IMR-90 (cell line): ENCODE results near the gene KITLG. TPM values are rescaled to one million over a fixed set of nuclear protein-coding genes. Genes with fewer than 3 reads are reported as not detected.

ENCODE experiments used
- ATAC-seq: fragments of 200-7000 bp; cut with Tn5 transposase; 2 replicates; pipeline ENCODE4 v1.9.1; 2020; ENCODE audit warnings: low read depth, mild to moderate bottlenecking, moderate library complexity
- BruUV-seq: library from RNA; stranded (reverse); fragments of 400-500 nt; replicated peaks from 2 replicates; lab custom pipeline; 2021; lab: Mats Ljungman, UMichigan
- CTCF ChIA-PET: fragments of 300-600 bp; formaldehyde crosslinking; extraction: SDS; loops from one replicate; lab custom pipeline; 2021; ENCODE audit warnings: antibody characterized with exemption; lab: Yijun Ruan, JAX
- POLR2A ChIA-PET: fragments of 300-600 bp; sonication (Branson Sonifier 250); formaldehyde crosslinking; loops from one replicate; lab custom pipeline; 2022; ENCODE audit warnings: antibody characterized with exemption; ENCODE audit not compliant: unreplicated experiment; lab: Charles Lee
- DNase-seq: peaks from one replicate; pipeline ENCODE4 v3.0.0; 2013
- H2AFZ ChIP-seq: replicated peaks from 2 replicates; pipeline ENCODE3; 2013; ENCODE audit warnings: low read length, mild to moderate bottlenecking; ENCODE audit not compliant: poor library complexity
- H2AK5ac ChIP-seq: 2 replicates; pipeline ENCODE4 v1.6.1; 2013; ENCODE audit warnings: low read depth, low read length, inconsistent platforms
- H2AK9ac ChIP-seq: replicated peaks from 2 replicates; pipeline ENCODE3; 2013; ENCODE audit warnings: mild to moderate bottlenecking, low read depth, low read length, moderate library complexity; ENCODE audit not compliant: poor library complexity
- H2BK120ac ChIP-seq: 2 replicates; pipeline ENCODE4 v1.6.1; 2013; ENCODE audit warnings: low read depth, low read length, inconsistent platforms
- H2BK15ac ChIP-seq: 3 replicates; pipeline ENCODE4 v1.6.1; 2013; ENCODE audit warnings: low read depth, low read length, inconsistent platforms
- H2BK20ac ChIP-seq: 2 replicates; pipeline ENCODE4 v1.6.1; 2013; ENCODE audit warnings: low read depth, mild to moderate bottlenecking, inconsistent platforms, low read length, moderate library complexity
- H2BK5ac ChIP-seq: 2 replicates; pipeline ENCODE4 v1.6.1; 2013; ENCODE audit warnings: mild to moderate bottlenecking, low read depth, low read length, inconsistent platforms; ENCODE audit not compliant: poor library complexity, severe bottlenecking
- H3K14ac ChIP-seq: replicated peaks from 2 replicates; pipeline ENCODE4 v1.6.1; 2013; ENCODE audit warnings: low read depth, low read length, inconsistent platforms
- H3K18ac ChIP-seq: 2 replicates; pipeline ENCODE4 v1.6.1; 2013; ENCODE audit warnings: low read depth, low read length, control low read depth
- H3K23ac ChIP-seq: 2 replicates; pipeline ENCODE4 v1.6.1; 2013; ENCODE audit warnings: low read depth, low read length, inconsistent platforms
- H3K27ac ChIP-seq: 2 replicates; pipeline ENCODE4 v1.5.1; 2013; ENCODE audit warnings: mild to moderate bottlenecking, control low read depth, low read length; ENCODE audit not compliant: insufficient read depth
- H3K27me3 ChIP-seq: 2 replicates; pipeline ENCODE4 v1.6.1; 2013; ENCODE audit warnings: low read length; ENCODE audit not compliant: control insufficient read depth, insufficient read depth
- H3K36me3 ChIP-seq: 2 replicates; pipeline ENCODE4 v1.6.1; 2013; ENCODE audit warnings: low read length, mixed read lengths; ENCODE audit not compliant: control insufficient read depth, insufficient read depth
- H3K4ac ChIP-seq: 2 replicates; pipeline ENCODE4 v1.6.1; 2013; ENCODE audit warnings: low read depth, low read length, inconsistent platforms
- H3K4me1 ChIP-seq: 2 replicates; pipeline ENCODE4 v1.6.1; 2013; ENCODE audit warnings: low read length, mixed read lengths; ENCODE audit not compliant: control insufficient read depth, insufficient read depth
- H3K4me2 ChIP-seq: 2 replicates; pipeline ENCODE4 v1.6.1; 2013; ENCODE audit warnings: low read depth, mild to moderate bottlenecking, control low read depth, low read length, moderate library complexity
- H3K4me3 ChIP-seq: 2 replicates; pipeline ENCODE4 v1.5.1; 2013; ENCODE audit warnings: low read depth, mild to moderate bottlenecking, control low read depth, low read length, moderate library complexity; ENCODE audit not compliant: insufficient read depth
- H3K56ac ChIP-seq: 2 replicates; pipeline ENCODE4 v1.6.1; 2013; ENCODE audit warnings: low read length, inconsistent platforms; ENCODE audit not compliant: insufficient read depth; ENCODE audit errors: extremely low read depth
- H3K79me1 ChIP-seq, 2 experiments: 2 replicates each; pipeline ENCODE4 v1.6.1; 2013; ENCODE audit warnings: low read length in 2 of 2, inconsistent platforms in 1 of 2, low read depth in 1 of 2
- H3K9ac ChIP-seq: 2 replicates; pipeline ENCODE4 v1.6.1; 2013; ENCODE audit warnings: low read depth, low read length, control low read depth
- H3K9me1 ChIP-seq: 2 replicates; pipeline ENCODE4 v1.6.1; 2013; ENCODE audit warnings: low read length, inconsistent platforms; ENCODE audit not compliant: insufficient read depth
- H3K9me3 ChIP-seq: 2 replicates; pipeline ENCODE4 v1.6.1; 2013; ENCODE audit warnings: low read length; ENCODE audit not compliant: control insufficient read depth, insufficient read depth
- H4K20me1 ChIP-seq: 2 replicates; pipeline ENCODE4 v1.6.1; 2013; ENCODE audit warnings: low read length, inconsistent platforms; ENCODE audit not compliant: insufficient read depth
- H4K5ac ChIP-seq: 2 replicates; pipeline ENCODE4 v1.6.1; 2013; ENCODE audit warnings: mild to moderate bottlenecking, low read depth, low read length, control low read depth
- H4K8ac ChIP-seq, 2 experiments: 2 replicates each; pipeline ENCODE4 v1.6.1; 2013; ENCODE audit warnings: low read depth in 2 of 2, low read length in 2 of 2, control low read depth in 1 of 2, inconsistent platforms in 1 of 2
- H4K91ac ChIP-seq: 2 replicates; pipeline ENCODE4 v1.6.1; 2013; ENCODE audit warnings: low read depth, low read length, inconsistent platforms; ENCODE audit not compliant: insufficient read depth
- NFE2L2 ChIP-seq: fragments of 150-350 bp; IDR thresholded peaks from 2 replicates; pipeline ENCODE4 v1.6.1; 2016; ENCODE audit warnings: low read depth, mild to moderate bottlenecking, low read length
- SMC3 ChIP-seq: fragments of 150-350 bp; IDR thresholded peaks from 2 replicates; pipeline ENCODE4 v1.6.1; 2016; ENCODE audit warnings: low read depth, mild to moderate bottlenecking, antibody characterized with exemption, low read length, moderate library complexity
- WGBS, 2 experiments: methylation state at CpG; one replicate each; pipeline versions ENCODE4 v1.1.5 to v1.1.7; 2013; ENCODE audit warnings: missing lambda C conversion rate in 2 of 2; ENCODE audit not compliant: insufficient read length in 1 of 2; ENCODE audit errors: extremely low coverage in 2 of 2; 5-methylcytosine and 5-hydroxymethylcytosine counted together
- dilution Hi-C: fragments of 300-500 bp; cut with HindIII; formaldehyde crosslinking; loops from one replicate; pipeline ENCODE4 v1.14.3; 2018; ENCODE audit warnings: low sequenced_read_pairs; ENCODE audit not compliant: unreplicated experiment
- in situ Hi-C: fragments of 300-500 bp; cut with MboI; formaldehyde crosslinking; loops from 3 replicates; pipeline ENCODE4 v1.14.3; 2019; ENCODE audit warnings: low sequenced_read_pairs, inconsistent platforms, mixed read lengths
- intact Hi-C: fragments of 100-400 bp; cut with micrococcal nuclease; formaldehyde crosslinking; loops from 2 replicates; pipeline ENCODE4 v1.10.0; 2022
- polyA plus RNA-seq, 3 experiments: library from polyadenylated mRNA; depleted of rRNA; stranded (reverse); fragments of >200 nt; gene quantifications; 2 replicates each; pipeline ENCODE4 v1.2.3, GENCODE V29; 2012; ENCODE audit warnings: low replicate concordance in 1 of 3
- total RNA-seq: library from RNA; depleted of rRNA; stranded (reverse); fragments of >200 nt; gene quantifications from 2 replicates; pipeline ENCODE4 v1.2.3, GENCODE V29; 2012

KITLG gene
- total and polyA plus RNA-seq, 2 of the 4 experiments (the other 2 are of a cell fraction): 14.5 to 87.5 TPM

- no peak overlapping the region for H3K4me3 ChIP-seq
- POLR2A ChIA-PET: no interaction called here
- no peak for DNase-seq
- H3K27me3 ChIP-seq: no peaks in the 10 kb centered on the region
- peaks cover 7% of the 10 kb centered on the region; the same call in 1 of the 2 replicates for H3K9me1 ChIP-seq
- peaks cover 2% of the 10 kb centered on the region; the same call in 1 of the 2 replicates for H3K36me3 ChIP-seq
- dilution Hi-C loops: loop anchor here (25.0 kb wide), 1 partner anchor 412 kb away; no protein-coding TSS in a partner anchor
- H3K4me2 ChIP-seq: no peak overlapping the region
- intact Hi-C loops: no loop called here
- H3K4me1 ChIP-seq: peaks cover 13% of the 10 kb centered on the region
- H2AFZ ChIP-seq: no peak overlapping the region
- no peak overlapping the region for H4K91ac ChIP-seq
- no peak overlapping the region for H2AK5ac ChIP-seq
- H2BK15ac ChIP-seq: no peak overlapping the region
- no peak overlapping the region for H2BK5ac ChIP-seq
- H2BK120ac ChIP-seq: no peak overlapping the region
- H3K23ac ChIP-seq: no peak overlapping the region
- WGBS, 2 experiments: no CpG with 5 or more reads among the region's 2 CpGs
- no peak overlapping the region for H2BK20ac ChIP-seq
- no peak overlapping the region for H3K9ac ChIP-seq
- no peaks in the 10 kb centered on the region for H3K9me3 ChIP-seq
- H3K4ac ChIP-seq: no peak overlapping the region
- no TSS peak for BruUV-seq
- TF ChIP-seq NFE2L2 (no peak), SMC3 (no peak)
- no peak overlapping the region for H4K5ac ChIP-seq
- CTCF ChIA-PET: no interaction called here
- H3K18ac ChIP-seq: no peak overlapping the region
- H3K79me1 ChIP-seq: peaks cover 7 to 53% of the 10 kb centered on the region in 2 experiments; a peak in 2 of 4 replicates
- H4K8ac ChIP-seq: no peak overlapping the region
- no peak overlapping the region for H3K14ac ChIP-seq
- H4K20me1 ChIP-seq: peaks cover 40% of the 10 kb centered on the region
- in situ Hi-C loops: loop anchor here (25.0 kb wide), 1 partner anchor 412 kb away; no protein-coding TSS in a partner anchor
- no peak overlapping the region for H2AK9ac ChIP-seq
- H3K27ac ChIP-seq: no peak overlapping the region
- no peak for ATAC-seq
- H3K56ac ChIP-seq: no peak overlapping the region
Observed at GRCh38 chr12:88575361-88575970, 4.8 kb downstream of the KITLG start.
